ENCODE results near the gene RAVER1.

Gene RAVER1

DNA sequence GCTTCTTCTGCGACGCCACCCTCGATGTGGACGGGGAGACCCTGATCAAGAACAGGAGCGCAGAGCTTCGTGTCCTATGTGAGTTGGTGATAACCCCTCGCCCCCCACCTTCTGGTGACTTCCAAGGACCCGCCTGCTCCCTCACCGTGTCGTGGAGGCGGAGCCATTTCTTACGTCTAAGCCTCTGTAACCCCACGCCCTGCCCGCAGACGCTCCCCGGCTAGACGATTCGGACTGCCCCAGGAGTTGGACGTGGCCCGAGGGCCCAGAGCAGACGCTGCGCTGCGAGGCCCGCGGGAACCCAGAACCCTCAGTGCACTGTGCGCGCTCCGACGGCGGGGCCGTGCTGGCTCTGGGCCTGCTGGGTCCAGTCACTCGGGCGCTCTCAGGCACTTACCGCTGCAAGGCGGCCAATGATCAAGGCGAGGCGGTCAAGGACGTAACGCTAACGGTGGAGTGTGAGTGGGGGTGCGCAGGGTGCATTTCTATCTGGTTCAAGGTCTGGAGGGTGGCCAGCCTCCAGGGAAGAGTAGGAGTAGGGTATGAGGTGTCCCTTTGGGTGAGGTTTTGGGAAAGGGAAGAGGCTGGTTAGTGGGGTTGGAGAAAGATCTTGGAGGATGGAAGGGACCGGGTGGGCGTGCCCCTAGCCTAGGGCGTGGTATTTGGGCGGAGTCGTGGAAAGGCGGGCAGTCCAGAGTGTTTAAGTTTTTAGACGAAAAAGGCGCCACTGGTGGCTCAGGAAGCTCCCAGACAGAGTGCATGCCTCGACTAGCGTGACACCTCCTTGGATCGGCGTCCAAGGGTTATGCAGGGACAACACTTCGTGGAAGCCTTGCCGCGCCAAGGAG, 40.3 kb downstream of the RAVER1 start:
- Histone ChIP-seq H3K79me2 (ENCODE audit: insufficient read depth, low read length) (no peaks in the 10 kb centered on the region), H3K9ac (ENCODE audit: low read depth, low read length, poor library complexity, severe bottlenecking) (no peak overlapping the region), H4K20me1 (ENCODE audit: insufficient read depth, low read length, poor library complexity, severe bottlenecking) (no peaks in the 10 kb centered on the region), H3F3A (ENCODE audit: low read depth) (no peaks in the 10 kb centered on the region), H3K4me3 (ENCODE audit: low read length, poor library complexity, severe bottlenecking) (no peak overlapping the region), H3K27me3 (ENCODE audit: insufficient read depth, low read length, poor library complexity, severe bottlenecking) (no peaks in the 10 kb centered on the region), H3K9me3 (ENCODE audit: insufficient read depth, low read depth, low read length) (no peaks in the 10 kb centered on the region), H3K4me1 (ENCODE audit: insufficient read depth, low read length, poor library complexity, severe bottlenecking) (peaks cover 8% of the 10 kb centered on the region), H3K4me2 (ENCODE audit: low read depth, low read length, poor library complexity, severe bottlenecking) (no peak overlapping the region), H3K36me3 (ENCODE audit: insufficient read depth, low read length) (no peaks in the 10 kb centered on the region), H3K9me2 (replicated peaks; ENCODE audit: low read depth, low read length) (no peaks in the 10 kb centered on the region), H2AFZ (ENCODE audit: low read length) (no peak overlapping the region)
- TF ChIP-seq, protein P1, sequence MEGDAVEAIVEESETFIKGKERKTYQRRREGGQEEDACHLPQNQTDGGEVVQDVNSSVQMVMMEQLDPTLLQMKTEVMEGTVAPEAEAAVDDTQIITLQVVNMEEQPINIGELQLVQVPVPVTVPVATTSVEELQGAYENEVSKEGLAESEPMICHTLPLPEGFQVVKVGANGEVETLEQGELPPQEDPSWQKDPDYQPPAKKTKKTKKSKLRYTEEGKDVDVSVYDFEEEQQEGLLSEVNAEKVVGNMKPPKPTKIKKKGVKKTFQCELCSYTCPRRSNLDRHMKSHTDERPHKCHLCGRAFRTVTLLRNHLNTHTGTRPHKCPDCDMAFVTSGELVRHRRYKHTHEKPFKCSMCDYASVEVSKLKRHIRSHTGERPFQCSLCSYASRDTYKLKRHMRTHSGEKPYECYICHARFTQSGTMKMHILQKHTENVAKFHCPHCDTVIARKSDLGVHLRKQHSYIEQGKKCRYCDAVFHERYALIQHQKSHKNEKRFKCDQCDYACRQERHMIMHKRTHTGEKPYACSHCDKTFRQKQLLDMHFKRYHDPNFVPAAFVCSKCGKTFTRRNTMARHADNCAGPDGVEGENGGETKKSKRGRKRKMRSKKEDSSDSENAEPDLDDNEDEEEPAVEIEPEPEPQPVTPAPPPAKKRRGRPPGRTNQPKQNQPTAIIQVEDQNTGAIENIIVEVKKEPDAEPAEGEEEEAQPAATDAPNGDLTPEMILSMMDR (conservative IDR thresholded peaks at IDR 0.05; ENCODE audit: low read length), result no peak
- no peak for TF ChIP-seq EZH2phosphoT487 (IDR thresholded peaks at IDR 0.05; ENCODE audit: borderline replicate concordance)

DNA sequence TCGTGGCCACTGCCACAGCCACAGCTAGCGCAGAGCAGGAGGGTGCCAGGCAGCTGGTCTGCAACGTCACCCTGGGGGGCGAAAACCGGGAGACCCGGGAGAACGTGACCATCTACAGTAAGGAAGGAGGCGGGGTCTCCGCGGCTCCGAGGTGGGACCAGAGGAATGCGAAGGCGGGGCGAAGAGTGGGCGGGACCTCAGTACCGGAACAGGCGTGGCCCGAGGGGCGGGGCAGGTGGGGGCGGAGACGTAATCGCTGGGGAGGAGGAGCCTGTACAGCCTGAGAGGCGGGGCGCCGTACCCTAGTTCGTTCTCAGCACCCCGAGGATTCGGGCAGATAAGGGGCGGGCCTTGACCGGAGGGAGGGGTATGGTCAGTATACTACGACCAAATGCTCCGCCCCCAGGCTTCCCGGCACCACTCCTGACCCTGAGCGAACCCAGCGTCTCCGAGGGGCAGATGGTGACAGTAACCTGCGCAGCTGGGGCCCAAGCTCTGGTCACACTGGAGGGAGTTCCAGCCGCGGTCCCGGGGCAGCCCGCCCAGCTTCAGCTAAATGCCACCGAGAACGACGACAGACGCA, 41.0 kb downstream of the RAVER1 start:
- no peaks in the 10 kb centered on the region for H3K36me3 ChIP-seq (ENCODE audit: insufficient read depth, low read length)
- H3K27me3 ChIP-seq (ENCODE audit: insufficient read depth, low read length, poor library complexity, severe bottlenecking), result no peaks in the 10 kb centered on the region
- H3K4me1 ChIP-seq (ENCODE audit: insufficient read depth, low read length, poor library complexity, severe bottlenecking), result peaks cover 14% of the 10 kb centered on the region
- H3K79me2 ChIP-seq (ENCODE audit: insufficient read depth, low read length), result no peaks in the 10 kb centered on the region
- no peaks in the 10 kb centered on the region for H3K9me2 ChIP-seq (replicated peaks; ENCODE audit: low read depth, low read length)
- no peak overlapping the region for H2AFZ ChIP-seq (ENCODE audit: low read length)
- H3K4me2 ChIP-seq (ENCODE audit: low read depth, low read length, poor library complexity, severe bottlenecking), result no peak overlapping the region
- H3F3A ChIP-seq (ENCODE audit: low read depth), result no peaks in the 10 kb centered on the region
- H4K20me1 ChIP-seq (ENCODE audit: insufficient read depth, low read length, poor library complexity, severe bottlenecking), result no peaks in the 10 kb centered on the region
- no peaks in the 10 kb centered on the region for H3K9me3 ChIP-seq (ENCODE audit: insufficient read depth, low read depth, low read length)
- no peak overlapping the region for H3K4me3 ChIP-seq (ENCODE audit: low read length, poor library complexity, severe bottlenecking)
- no peak overlapping the region for H3K9ac ChIP-seq (ENCODE audit: low read depth, low read length, poor library complexity, severe bottlenecking)
- TF ChIP-seq, protein P1 (conservative IDR thresholded peaks at IDR 0.05; ENCODE audit: low read length), result no peak
- no peak for TF ChIP-seq EZH2phosphoT487 (IDR thresholded peaks at IDR 0.05; ENCODE audit: borderline replicate concordance)

DNA sequence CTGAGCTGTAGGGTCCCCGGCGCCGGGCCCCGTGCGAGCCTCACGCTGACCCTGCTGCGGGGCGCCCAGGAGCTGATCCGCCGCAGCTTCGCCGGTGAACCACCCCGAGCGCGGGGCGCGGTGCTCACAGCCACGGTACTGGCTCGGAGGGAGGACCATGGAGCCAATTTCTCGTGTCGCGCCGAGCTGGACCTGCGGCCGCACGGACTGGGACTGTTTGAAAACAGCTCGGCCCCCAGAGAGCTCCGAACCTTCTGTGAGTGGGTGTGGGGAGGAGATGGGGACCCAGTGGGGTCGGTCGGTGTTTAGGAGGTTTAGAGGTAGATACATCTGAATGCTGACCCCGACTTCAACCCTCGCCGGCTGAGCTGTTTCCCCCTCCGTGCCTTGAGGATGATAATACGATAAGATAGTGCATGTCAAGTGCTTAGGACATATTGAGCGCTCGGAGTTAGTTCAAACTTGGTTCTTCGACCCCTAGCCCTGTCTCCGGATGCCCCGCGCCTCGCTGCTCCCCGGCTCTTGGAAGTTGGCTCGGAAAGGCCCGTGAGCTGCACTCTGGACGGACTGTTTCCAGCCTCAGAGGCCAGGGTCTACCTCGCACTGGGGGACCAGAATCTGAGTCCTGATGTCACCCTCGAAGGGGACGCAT, 41.6 kb downstream of the RAVER1 start:
- H4K20me1 ChIP-seq (ENCODE audit: insufficient read depth, low read length, poor library complexity, severe bottlenecking), result no peaks in the 10 kb centered on the region
- H3K9me2 ChIP-seq (replicated peaks; ENCODE audit: low read depth, low read length), result no peaks in the 10 kb centered on the region
- peaks cover 18% of the 10 kb centered on the region for H3K4me1 ChIP-seq (ENCODE audit: insufficient read depth, low read length, poor library complexity, severe bottlenecking)
- H3K36me3 ChIP-seq (ENCODE audit: insufficient read depth, low read length), result no peaks in the 10 kb centered on the region
- H2AFZ ChIP-seq (ENCODE audit: low read length), result no peak overlapping the region
- H3K79me2 ChIP-seq (ENCODE audit: insufficient read depth, low read length), result no peaks in the 10 kb centered on the region
- H3K4me3 ChIP-seq (ENCODE audit: low read length, poor library complexity, severe bottlenecking), result no peak overlapping the region
- no peak overlapping the region for H3K9ac ChIP-seq (ENCODE audit: low read depth, low read length, poor library complexity, severe bottlenecking)
- no peaks in the 10 kb centered on the region for H3K27me3 ChIP-seq (ENCODE audit: insufficient read depth, low read length, poor library complexity, severe bottlenecking)
- no peaks in the 10 kb centered on the region for H3K9me3 ChIP-seq (ENCODE audit: insufficient read depth, low read depth, low read length)
- H3K4me2 ChIP-seq (ENCODE audit: low read depth, low read length, poor library complexity, severe bottlenecking), result no peak overlapping the region
- no peaks in the 10 kb centered on the region for H3F3A ChIP-seq (ENCODE audit: low read depth)
- TF ChIP-seq EZH2phosphoT487 (IDR thresholded peaks at IDR 0.05; ENCODE audit: borderline replicate concordance), result no peak
- TF ChIP-seq, protein P1 (conservative IDR thresholded peaks at IDR 0.05; ENCODE audit: low read length), result no peak

All from Loucy (cell line).